ENCODE data around the gene CHST9. TPM values are rescaled to one million over a fixed set of nuclear protein-coding genes. Genes with fewer than 3 reads are reported as not detected.

The CHST9 gene
- polyA plus RNA-seq, 3 donors, result not detected

DNA sequence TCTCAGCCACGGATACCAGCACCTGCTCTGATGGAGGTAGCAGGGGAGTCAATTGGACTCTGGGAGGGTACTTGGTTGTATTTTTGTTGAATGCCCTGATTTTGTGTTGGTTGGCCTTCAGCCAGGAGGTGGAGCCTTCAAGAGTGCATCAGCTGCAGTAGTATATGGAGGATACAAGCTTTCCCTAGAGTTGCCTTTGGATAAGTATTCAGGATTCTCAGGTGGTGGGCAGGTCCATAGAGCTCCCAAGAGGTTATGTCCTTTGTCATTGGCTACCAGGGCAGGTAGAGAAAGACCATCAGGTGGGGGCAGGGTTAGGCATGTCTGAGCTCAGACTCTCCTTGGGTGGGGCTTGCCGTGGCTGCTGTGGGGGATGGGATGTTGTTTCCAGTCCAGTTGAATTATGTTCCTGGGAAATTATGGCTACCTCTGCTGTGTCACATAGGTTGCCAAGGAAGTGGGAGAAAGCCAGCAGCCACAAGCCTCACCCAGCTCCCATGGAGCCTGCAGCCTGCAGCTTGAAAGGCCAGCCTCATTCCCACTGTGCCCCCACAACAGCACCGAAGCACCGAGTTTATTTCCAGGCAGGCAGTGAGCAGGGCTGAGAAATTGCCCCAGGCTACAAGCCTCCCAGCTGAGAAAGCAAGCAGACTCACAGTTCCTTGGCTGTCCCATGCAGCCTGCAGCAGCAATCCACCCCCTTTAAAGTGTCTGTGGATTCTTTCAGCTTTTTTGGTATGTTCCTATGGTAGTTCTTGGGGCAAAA, 38.6 kb upstream of the CHST9 start:
- Mint-ChIP-seq H3K4me3 (no peak overlapping the region), H3K9me3 (peaks cover 0 to 11% (median 10%) of the 10 kb centered on the region in 7 donors), H3K4me1 (no peaks in the 10 kb centered on the region), H3K27me3 (ENCODE audit: low read depth in 3 of 3) (peaks cover 0 to 1% (median 1%) of the 10 kb centered on the region in 3 donors), H3K36me3 (no peaks in the 10 kb centered on the region), H3K27ac (no peak overlapping the region)
- Histone ChIP-seq H3K9ac (ENCODE audit: insufficient read depth, low read length, poor library complexity, severe bottlenecking) (no peak overlapping the region), H3K27me3 (ENCODE audit: control insufficient read depth in 2 of 2, insufficient read depth in 2 of 2, low read length in 2 of 2) (no peaks in the 10 kb centered on the region), H3K36me3 (replicated peaks in 1 of 2; ENCODE audit: control insufficient read depth in 1 of 2, insufficient read depth in 2 of 2, low read length in 2 of 2) (no peaks in the 10 kb centered on the region), H3K4me3 (replicated peaks in 1 of 3; ENCODE audit: low read depth in 2 of 3, low read length in 3 of 3) (no peak overlapping the region), H3K9me3 (replicated peaks in 1 of 2; ENCODE audit: control insufficient read depth in 1 of 2, insufficient read depth in 1 of 2, low read length in 2 of 2) (peaks cover 5% of the 10 kb centered on the region in 2 donors), H3K79me2 (ENCODE audit: insufficient read depth, low read length) (no peaks in the 10 kb centered on the region), H4K20me1 (ENCODE audit: insufficient read depth, low read length) (no peaks in the 10 kb centered on the region), H2AFZ (ENCODE audit: insufficient read depth, low read depth, low read length, poor library complexity, severe bottlenecking) (no peak overlapping the region), H3K4me1 (ENCODE audit: control insufficient read depth in 1 of 2, insufficient read depth in 2 of 2, low read length in 2 of 2) (no peaks in the 10 kb centered on the region), H3K4me2 (replicated peaks; ENCODE audit: extremely low read depth, low read length, poor library complexity, severe bottlenecking) (no peak overlapping the region), H3K27ac (ENCODE audit: low read depth in 1 of 2, low read length in 2 of 2) (no peak overlapping the region)
- no peak for DNase-seq
- TF ChIP-seq, protein P1, sequence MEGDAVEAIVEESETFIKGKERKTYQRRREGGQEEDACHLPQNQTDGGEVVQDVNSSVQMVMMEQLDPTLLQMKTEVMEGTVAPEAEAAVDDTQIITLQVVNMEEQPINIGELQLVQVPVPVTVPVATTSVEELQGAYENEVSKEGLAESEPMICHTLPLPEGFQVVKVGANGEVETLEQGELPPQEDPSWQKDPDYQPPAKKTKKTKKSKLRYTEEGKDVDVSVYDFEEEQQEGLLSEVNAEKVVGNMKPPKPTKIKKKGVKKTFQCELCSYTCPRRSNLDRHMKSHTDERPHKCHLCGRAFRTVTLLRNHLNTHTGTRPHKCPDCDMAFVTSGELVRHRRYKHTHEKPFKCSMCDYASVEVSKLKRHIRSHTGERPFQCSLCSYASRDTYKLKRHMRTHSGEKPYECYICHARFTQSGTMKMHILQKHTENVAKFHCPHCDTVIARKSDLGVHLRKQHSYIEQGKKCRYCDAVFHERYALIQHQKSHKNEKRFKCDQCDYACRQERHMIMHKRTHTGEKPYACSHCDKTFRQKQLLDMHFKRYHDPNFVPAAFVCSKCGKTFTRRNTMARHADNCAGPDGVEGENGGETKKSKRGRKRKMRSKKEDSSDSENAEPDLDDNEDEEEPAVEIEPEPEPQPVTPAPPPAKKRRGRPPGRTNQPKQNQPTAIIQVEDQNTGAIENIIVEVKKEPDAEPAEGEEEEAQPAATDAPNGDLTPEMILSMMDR (IDR thresholded peaks at IDR 0.05), result no peak
- WGBS (ENCODE audit: insufficient coverage), result 75% methylated on average over 2 of the region's 4 CpGs
- intact Hi-C loops (cut with micrococcal nuclease), result no loop called here

DNA sequence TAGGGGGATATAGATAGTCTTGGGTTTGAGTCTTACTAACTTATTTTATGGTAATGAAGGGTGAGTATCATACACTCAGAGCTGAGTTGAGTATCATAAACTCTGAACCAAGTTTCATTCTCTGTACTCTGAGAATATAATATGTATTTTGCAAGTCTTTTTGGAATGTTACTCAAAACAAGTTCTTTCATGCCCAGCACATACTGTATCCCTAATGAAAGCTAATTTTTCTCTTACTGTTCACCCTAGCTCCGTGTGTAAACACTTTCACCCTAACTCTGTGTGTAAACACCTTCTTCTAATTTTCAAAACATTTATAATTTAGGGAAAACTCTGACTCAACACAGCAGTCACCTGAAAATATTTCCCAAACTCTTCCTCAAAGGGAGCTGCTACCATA, 29.7 kb upstream of the CHST9 start:
- Histone ChIP-seq H3K79me2 (ENCODE audit: insufficient read depth, low read length) (no peaks in the 10 kb centered on the region), H2AFZ (ENCODE audit: insufficient read depth, low read depth, low read length, poor library complexity, severe bottlenecking) (no peak overlapping the region), H3K4me3 (replicated peaks in 1 of 3; ENCODE audit: low read depth in 2 of 3, low read length in 3 of 3) (no peak overlapping the region), H3K9ac (ENCODE audit: insufficient read depth, low read length, poor library complexity, severe bottlenecking) (no peak overlapping the region), H3K4me1 (ENCODE audit: control insufficient read depth in 1 of 2, insufficient read depth in 2 of 2, low read length in 2 of 2) (no peaks in the 10 kb centered on the region), H3K4me2 (replicated peaks; ENCODE audit: extremely low read depth, low read length, poor library complexity, severe bottlenecking) (no peak overlapping the region), H3K27me3 (ENCODE audit: control insufficient read depth in 2 of 2, insufficient read depth in 2 of 2, low read length in 2 of 2) (no peaks in the 10 kb centered on the region), H3K36me3 (replicated peaks in 1 of 2; ENCODE audit: control insufficient read depth in 1 of 2, insufficient read depth in 2 of 2, low read length in 2 of 2) (no peaks in the 10 kb centered on the region), H4K20me1 (ENCODE audit: insufficient read depth, low read length) (no peaks in the 10 kb centered on the region), H3K9me3 (replicated peaks in 1 of 2; ENCODE audit: control insufficient read depth in 1 of 2, insufficient read depth in 1 of 2, low read length in 2 of 2) (no peaks in the 10 kb centered on the region), H3K27ac (ENCODE audit: low read depth in 1 of 2, low read length in 2 of 2) (no peak overlapping the region)
- H3K4me1 Mint-ChIP-seq, result no peaks in the 10 kb centered on the region
- DNase-seq, result no peak
- 86% methylated on average over 1 of the region's 1 CpG for WGBS (ENCODE audit: insufficient coverage)
- no peaks in the 10 kb centered on the region for H3K27me3 Mint-ChIP-seq (ENCODE audit: low read depth in 3 of 3)
- H3K36me3 Mint-ChIP-seq, result no peaks in the 10 kb centered on the region
- TF ChIP-seq, protein P1 (IDR thresholded peaks at IDR 0.05), result no peak
- peaks cover 4 to 10% (median 6%) of the 10 kb centered on the region in 7 donors for H3K9me3 Mint-ChIP-seq
- no peak overlapping the region for H3K4me3 Mint-ChIP-seq
- intact Hi-C loops (cut with micrococcal nuclease), result no loop called here
- H3K27ac Mint-ChIP-seq, result no peak overlapping the region
